Measurements from ENCODE around the gene C12orf60. TPM values are rescaled to one million over a fixed set of nuclear protein-coding genes. Genes with fewer than 3 reads are reported as not detected.
A peak's percentile ranks its signal among the peaks of the same experiment; 100 is the strongest.

Gene C12orf60
- total and polyA plus RNA-seq, 4 donors, result 0.56 to 1.9 (median 0.99) TPM

- DNase-seq (no peak), ATAC-seq (ENCODE audit: low FRiP score) (no peak)
Observed at GRCh38 chr12:14834509-14834908, 31.0 kb downstream of the C12orf60 start.

GRCh38 chr12:14836336-14837210 is 33.1 kb downstream of the C12orf60 start:
- no peak for DNase-seq
- Histone ChIP-seq H3K4me3 (ENCODE audit: low read length in 2 of 2) (no peak overlapping the region), H3K27ac (ENCODE audit: low read depth in 1 of 2, low read length in 2 of 2) (peak overlapping the region in 1 of 2 donors; percentile 36), H3K4me1 (ENCODE audit: control insufficient read depth in 1 of 2, insufficient read depth in 2 of 2, low read length in 2 of 2) (peaks cover 3 to 6% of the 10 kb centered on the region in 2 donors), H3K27me3 (ENCODE audit: control insufficient read depth in 1 of 2, insufficient read depth in 2 of 2, low read length in 1 of 2) (no peaks in the 10 kb centered on the region), H3K9me3 (ENCODE audit: control insufficient read depth, low read length) (no peaks in the 10 kb centered on the region), H3K36me3 (ENCODE audit: control insufficient read depth in 1 of 2, insufficient read depth in 2 of 2, low read length in 1 of 2) (peaks cover 0 to 2% of the 10 kb centered on the region in 2 donors)
- intact Hi-C loops (cut with DNase I), result no loop called here
- 64 to 68% methylated on average over 7 of the region's 7 CpGs for WGBS, 2 donors
- peak; percentile 84 for ATAC-seq (ENCODE audit: low FRiP score)

More at GRCh38 chr12:14834509-14834908, 31.0 kb downstream of the C12orf60 start:
- H3K27ac ChIP-seq (ENCODE audit: low read depth in 1 of 2, low read length in 2 of 2), result no peak overlapping the region
- intact Hi-C loops (cut with DNase I), result no loop called here
- peaks cover 3% of the 10 kb centered on the region in 2 donors for H3K4me1 ChIP-seq (ENCODE audit: control insufficient read depth in 1 of 2, insufficient read depth in 2 of 2, low read length in 2 of 2)
- H3K9me3 ChIP-seq (ENCODE audit: control insufficient read depth, low read length), result no peaks in the 10 kb centered on the region
- no peaks in the 10 kb centered on the region for H3K27me3 ChIP-seq (ENCODE audit: control insufficient read depth in 1 of 2, insufficient read depth in 2 of 2, low read length in 1 of 2)
- H3K36me3 ChIP-seq (ENCODE audit: control insufficient read depth in 1 of 2, insufficient read depth in 2 of 2, low read length in 1 of 2), result peaks cover 0 to 2% of the 10 kb centered on the region in 2 donors
- H3K4me3 ChIP-seq (ENCODE audit: low read length in 2 of 2), result no peak overlapping the region

GRCh38 chr12:14839262-14839661 is 35.8 kb downstream of the C12orf60 start:
- H3K4me1 ChIP-seq (ENCODE audit: control insufficient read depth in 1 of 2, insufficient read depth in 2 of 2, low read length in 2 of 2), result peaks cover 0 to 6% of the 10 kb centered on the region in 2 donors
- H3K36me3 ChIP-seq (ENCODE audit: control insufficient read depth in 1 of 2, insufficient read depth in 2 of 2, low read length in 1 of 2), result peaks cover 0 to 2% of the 10 kb centered on the region in 2 donors
- intact Hi-C loops (cut with DNase I), result no loop called here
- no peak overlapping the region for H3K4me3 ChIP-seq (ENCODE audit: low read length in 2 of 2)
- WGBS, 2 donors, result 98 to 100% methylated on average over 1 of the region's 1 CpG
- no peaks in the 10 kb centered on the region for H3K27me3 ChIP-seq (ENCODE audit: control insufficient read depth in 1 of 2, insufficient read depth in 2 of 2, low read length in 1 of 2)
- no peak for ATAC-seq (ENCODE audit: low FRiP score)
- no peaks in the 10 kb centered on the region for H3K9me3 ChIP-seq (ENCODE audit: control insufficient read depth, low read length)
- no peak overlapping the region for H3K27ac ChIP-seq (ENCODE audit: low read depth in 1 of 2, low read length in 2 of 2)
- no peak for DNase-seq

GRCh38 chr12:14840616-14841015 is 37.1 kb downstream of the C12orf60 start:
- peaks cover 0 to 6% of the 10 kb centered on the region in 2 donors for H3K4me1 ChIP-seq (ENCODE audit: control insufficient read depth in 1 of 2, insufficient read depth in 2 of 2, low read length in 2 of 2)
- no peak for DNase-seq
- no peak overlapping the region for H3K4me3 ChIP-seq (ENCODE audit: low read length in 2 of 2)
- no peaks in the 10 kb centered on the region for H3K9me3 ChIP-seq (ENCODE audit: control insufficient read depth, low read length)
- no peak for ATAC-seq (ENCODE audit: low FRiP score)
- intact Hi-C loops (cut with DNase I), result loop anchor here (5.0 to 10.0 kb wide), 6 partner anchors 68 to 684 kb away; partner anchors contain the start of gene RERG (in 1 of the 2)
- H3K27me3 ChIP-seq (ENCODE audit: control insufficient read depth in 1 of 2, insufficient read depth in 2 of 2, low read length in 1 of 2), result no peaks in the 10 kb centered on the region
- 37 to 43% methylated on average over 4 of the region's 4 CpGs for WGBS, 2 donors
- peak overlapping the region; percentile 76 to 90 for H3K27ac ChIP-seq (ENCODE audit: low read depth in 1 of 2, low read length in 2 of 2)
- peaks cover 0 to 2% of the 10 kb centered on the region in 2 donors for H3K36me3 ChIP-seq (ENCODE audit: control insufficient read depth in 1 of 2, insufficient read depth in 2 of 2, low read length in 1 of 2)

- Histone ChIP-seq H3K4me1 (ENCODE audit: control insufficient read depth in 1 of 2, insufficient read depth in 2 of 2, low read length in 2 of 2) (peaks cover 0 to 3% of the 10 kb centered on the region in 2 donors), H3K27me3 (ENCODE audit: control insufficient read depth in 1 of 2, insufficient read depth in 2 of 2, low read length in 1 of 2) (no peaks in the 10 kb centered on the region), H3K9me3 (ENCODE audit: control insufficient read depth, low read length) (no peaks in the 10 kb centered on the region), H3K36me3 (ENCODE audit: control insufficient read depth in 1 of 2, insufficient read depth in 2 of 2, low read length in 1 of 2) (no peaks in the 10 kb centered on the region), H3K4me3 (ENCODE audit: low read length in 2 of 2) (peak overlapping the region in 1 of 2 donors; percentile 48), H3K27ac (ENCODE audit: low read depth in 1 of 2, low read length in 2 of 2) (peak overlapping the region; percentile 73 to 90)
- 4 to 5% methylated on average over 3 of the region's 3 CpGs for WGBS, 2 donors
- ATAC-seq (ENCODE audit: low FRiP score) (peak; percentile 84), DNase-seq (peak; percentile 75 to 85)
- intact Hi-C loops (cut with DNase I), result loop anchor here (5.0 to 10.0 kb wide), 6 partner anchors 69 to 683 kb away; partner anchors contain the start of gene RERG (in 1 of the 2)
Observed at GRCh38 chr12:14841761-14842160, 38.3 kb downstream of the C12orf60 start.

- DNase-seq (no peak), ATAC-seq (ENCODE audit: low FRiP score) (no peak)
- no peaks in the 10 kb centered on the region for H3K27me3 ChIP-seq (ENCODE audit: control insufficient read depth in 1 of 2, insufficient read depth in 2 of 2, low read length in 1 of 2)
- peaks cover under 1 to 3% of the 10 kb centered on the region in 2 donors for H3K4me1 ChIP-seq (ENCODE audit: control insufficient read depth in 1 of 2, insufficient read depth in 2 of 2, low read length in 2 of 2)
- intact Hi-C loops (cut with DNase I), result loop anchor here (5.0 to 10.0 kb wide), 6 partner anchors 70 to 682 kb away; partner anchors contain the start of gene RERG (in 1 of the 2)
- no peaks in the 10 kb centered on the region for H3K9me3 ChIP-seq (ENCODE audit: control insufficient read depth, low read length)
- peak overlapping the region in 1 of 2 donors; percentile 69 for H3K4me3 ChIP-seq (ENCODE audit: low read length in 2 of 2)
- no peak overlapping the region for H3K27ac ChIP-seq (ENCODE audit: low read depth in 1 of 2, low read length in 2 of 2)
- WGBS, 2 donors, result 20 to 27% methylated on average over 3 of the region's 3 CpGs
- no peaks in the 10 kb centered on the region for H3K36me3 ChIP-seq (ENCODE audit: control insufficient read depth in 1 of 2, insufficient read depth in 2 of 2, low read length in 1 of 2)
Observed at GRCh38 chr12:14842315-14842714, 38.8 kb downstream of the C12orf60 start.

GRCh38 chr12:14843425-14843887 is 40.0 kb downstream of the C12orf60 start, which contains the start of gene ART4:
TSS of gene ART4 (minus strand) at chr12:14843526. CDS start at chr12:14843113, 413 bp downstream.
- DNase-seq (peak in 1 of 2 donors; percentile 59), ATAC-seq (ENCODE audit: low FRiP score) (peak; percentile 16)

GRCh38 chr12:14844401-14844800 is 40.9 kb downstream of the C12orf60 start:
- H3K27me3 ChIP-seq (ENCODE audit: control insufficient read depth in 1 of 2, insufficient read depth in 2 of 2, low read length in 1 of 2), result no peaks in the 10 kb centered on the region
- intact Hi-C loops (cut with DNase I), result loop anchor here (2.0 to 10.0 kb wide), 8 partner anchors 72 to 680 kb away; partner anchors contain the start of gene RERG (in 1 of the 2)
- DNase-seq (no peak), ATAC-seq (ENCODE audit: low FRiP score) (no peak)
- no peaks in the 10 kb centered on the region for H3K9me3 ChIP-seq (ENCODE audit: control insufficient read depth, low read length)
- no peak overlapping the region for H3K27ac ChIP-seq (ENCODE audit: low read depth in 1 of 2, low read length in 2 of 2)
- no peak overlapping the region for H3K4me3 ChIP-seq (ENCODE audit: low read length in 2 of 2)
- H3K4me1 ChIP-seq (ENCODE audit: control insufficient read depth in 1 of 2, insufficient read depth in 2 of 2, low read length in 2 of 2), result peaks cover 3 to 4% of the 10 kb centered on the region in 2 donors
- H3K36me3 ChIP-seq (ENCODE audit: control insufficient read depth in 1 of 2, insufficient read depth in 2 of 2, low read length in 1 of 2), result no peaks in the 10 kb centered on the region

More at GRCh38 chr12:14843425-14843887, 40.0 kb downstream of the C12orf60 start, which contains the start of gene ART4:
- Histone ChIP-seq H3K36me3 (ENCODE audit: control insufficient read depth in 1 of 2, insufficient read depth in 2 of 2, low read length in 1 of 2) (no peaks in the 10 kb centered on the region), H3K4me3 (ENCODE audit: low read length in 2 of 2) (peak within 1 kb of the TSS in 1 of 2 donors; percentile 69), H3K27me3 (ENCODE audit: control insufficient read depth in 1 of 2, insufficient read depth in 2 of 2, low read length in 1 of 2) (no peaks in the 10 kb centered on the region), H3K27ac (ENCODE audit: low read depth in 1 of 2, low read length in 2 of 2) (peak within 1 kb of the TSS; percentile 87 to 99), H3K4me1 (ENCODE audit: control insufficient read depth in 1 of 2, insufficient read depth in 2 of 2, low read length in 2 of 2) (peaks cover 3% of the 10 kb centered on the region in 2 donors), H3K9me3 (ENCODE audit: control insufficient read depth, low read length) (no peaks in the 10 kb centered on the region)
- 8 to 13% methylated on average over 10 of the region's 10 CpGs for WGBS, 2 donors
- intact Hi-C loops (cut with DNase I), result loop anchor here (5.0 to 10.0 kb wide), 6 partner anchors 71 to 681 kb away; partner anchors contain the start of gene RERG (in 1 of the 2)
